GM23248 (cell line): ENCODE data around the gene PODN.

Experiments used
- EZH2 ChIP-seq: fragments of 200-600 bp; sonication (generic); IDR thresholded peaks from 2 replicates; pipeline ENCODE4 v1.6.1; 2018; ENCODE audit warnings: antibody characterized with exemption, mild to moderate bottlenecking; ENCODE audit not compliant: insufficient read depth, poor library complexity, severe bottlenecking
- EZH2phosphoT487 ChIP-seq: fragments of 200-600 bp; sonication (generic); IDR thresholded peaks from 2 replicates; pipeline ENCODE4 v1.6.1; 2018; ENCODE audit warnings: antibody characterized with exemption, moderate library complexity, mild to moderate bottlenecking, low read depth; ENCODE audit not compliant: insufficient read depth

DNA sequence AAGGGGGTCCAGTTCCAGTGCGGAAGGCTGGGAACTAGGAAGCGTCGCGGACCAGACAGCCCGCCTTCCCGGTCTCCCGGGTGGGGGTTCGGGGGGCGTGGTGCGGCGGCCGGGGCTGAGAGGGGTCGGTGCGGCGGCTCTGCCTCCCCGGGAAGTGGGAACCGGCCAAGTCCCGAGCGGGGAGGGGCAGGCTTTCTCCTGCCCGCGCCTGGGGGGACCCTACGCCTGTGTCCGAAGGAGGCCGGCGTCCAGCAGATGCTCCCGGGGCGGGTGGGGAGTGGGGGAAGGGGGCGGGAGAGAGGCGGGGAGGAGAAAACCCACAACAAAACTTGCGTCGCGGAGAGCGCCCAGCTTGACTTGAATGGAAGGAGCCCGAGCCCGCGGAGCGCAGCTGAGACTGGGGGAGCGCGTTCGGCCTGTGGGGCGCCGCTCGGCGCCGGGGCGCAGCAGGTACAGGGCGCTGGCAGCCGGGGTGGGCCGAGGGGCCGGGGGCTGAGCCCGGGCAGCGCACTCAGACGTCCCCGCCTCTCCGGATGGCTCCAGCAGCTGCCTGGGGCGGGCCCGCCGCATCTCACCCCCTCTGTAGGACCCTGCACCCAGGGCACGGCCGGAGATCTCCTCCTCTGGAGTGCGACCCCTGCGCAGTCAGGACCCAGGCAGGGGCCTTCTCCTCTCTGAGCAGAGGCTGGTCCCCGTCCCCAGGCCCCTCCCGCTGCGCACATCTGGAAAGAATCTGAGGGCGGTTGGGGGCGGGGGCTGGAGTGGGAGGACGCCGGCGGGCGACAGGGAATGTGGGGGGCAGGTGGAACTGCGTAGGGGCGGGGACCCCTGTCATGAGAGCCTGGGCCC, at the start of gene PODN:
- TF ChIP-seq EZH2: no peak
- TF ChIP-seq EZH2phosphoT487: no peak
